Osteoblast (primary cell): ENCODE measurements around the gene GPR78. TPM values are rescaled to one million over a fixed set of nuclear protein-coding genes. Genes with fewer than 3 reads are reported as not detected.
A peak's percentile ranks its signal among the peaks of the same experiment; 100 is the strongest.

ENCODE experiments used
- DNase-seq: peaks from one replicate; pipeline ENCODE4 v3.0.0; 2011; ENCODE audit warnings: low spot score, mixed read lengths; ENCODE audit not compliant: insufficient read length; ENCODE audit errors: missing footprints
- H2AFZ ChIP-seq: 2 replicates; pipeline ENCODE4 v1.6.0; 2011; ENCODE audit warnings: mild to moderate bottlenecking, low read length
- H3K27ac ChIP-seq: 2 replicates; pipeline ENCODE4 v1.5.1; 2011; ENCODE audit warnings: mild to moderate bottlenecking, low read depth, low read length, moderate library complexity
- H3K27me3 ChIP-seq: 2 replicates; pipeline ENCODE4 v1.6.0; 2012; ENCODE audit warnings: mild to moderate bottlenecking, control low read depth, inconsistent platforms, low read length, moderate library complexity; ENCODE audit not compliant: insufficient read depth
- H3K36me3 ChIP-seq: 2 replicates; pipeline ENCODE4 v1.5.1; 2011; ENCODE audit warnings: mild to moderate bottlenecking, low read length, control low read depth, moderate library complexity; ENCODE audit not compliant: insufficient read depth
- H3K4me1 ChIP-seq: 2 replicates; pipeline ENCODE4 v1.5.1; 2011; ENCODE audit warnings: mild to moderate bottlenecking, low read length, control low read depth, moderate library complexity; ENCODE audit not compliant: insufficient read depth
- H3K4me2 ChIP-seq: 2 replicates; pipeline ENCODE4 v1.6.0; 2011; ENCODE audit warnings: mild to moderate bottlenecking, low read length; ENCODE audit not compliant: insufficient read depth
- H3K4me3 ChIP-seq: fragments of 200-600 bp; sonication (generic); 3 replicates; pipeline ENCODE4 v1.5.1; 2012; ENCODE audit warnings: mild to moderate bottlenecking, low read length, inconsistent platforms; ENCODE audit not compliant: insufficient read depth
- H3K79me2 ChIP-seq: 2 replicates; pipeline ENCODE4 v1.6.0; 2012; ENCODE audit warnings: mild to moderate bottlenecking, low read length, control low read depth, inconsistent platforms; ENCODE audit not compliant: insufficient read depth
- H3K9me3 ChIP-seq: 2 replicates; pipeline ENCODE4 v1.5.1; 2011; ENCODE audit warnings: low read depth, low read length, control low read depth
- H4K20me1 ChIP-seq: 2 replicates; pipeline ENCODE4 v1.6.0; 2012; ENCODE audit warnings: mild to moderate bottlenecking, low read length, control low read depth; ENCODE audit not compliant: insufficient read depth
- total RNA-seq: library from RNA; depleted of rRNA; stranded (reverse); fragments of >200 nt; gene quantifications from 2 replicates; pipeline ENCODE4 v1.2.3, GENCODE V29; 2012
- TF ChIP-seq, protein P1 (sequence below): IDR thresholded peaks from 2 replicates; pipeline ENCODE4 v1.5.1; 2011; ENCODE audit warnings: mild to moderate bottlenecking, low read depth, low read length, moderate library complexity; ENCODE audit errors: extremely low read depth

Gene GPR78
- total RNA-seq, 1 donor, result 1.8 TPM

DNA sequence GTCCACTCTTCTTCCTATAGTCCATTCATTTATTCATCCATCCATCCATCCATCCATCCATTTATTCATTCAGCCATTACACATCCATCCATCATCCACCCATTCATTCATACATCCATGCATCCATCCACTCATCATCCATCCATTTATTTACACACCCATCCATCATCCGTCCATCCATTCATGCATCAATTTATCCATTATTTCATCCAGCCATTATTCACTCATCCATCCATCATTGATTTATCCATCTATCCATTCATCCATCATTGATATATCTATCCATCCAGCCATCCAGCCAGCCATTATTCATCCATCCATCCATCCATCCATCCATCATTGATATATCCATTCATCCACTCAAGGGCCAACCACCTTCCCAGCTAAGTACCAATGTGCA lies 25.1 kb downstream of the GPR78 start:
- Histone ChIP-seq H4K20me1 (peaks cover 45% of the 10 kb centered on the region), H3K4me2 (no peak overlapping the region), H2AFZ (no peak overlapping the region), H3K4me3 (no peak overlapping the region), H3K27ac (no peak overlapping the region), H3K9me3 (no peaks in the 10 kb centered on the region), H3K27me3 (peaks cover 5% of the 10 kb centered on the region), H3K36me3 (peaks cover 10% of the 10 kb centered on the region), H3K79me2 (no peaks in the 10 kb centered on the region), H3K4me1 (no peaks in the 10 kb centered on the region)
- TF ChIP-seq, protein P1, sequence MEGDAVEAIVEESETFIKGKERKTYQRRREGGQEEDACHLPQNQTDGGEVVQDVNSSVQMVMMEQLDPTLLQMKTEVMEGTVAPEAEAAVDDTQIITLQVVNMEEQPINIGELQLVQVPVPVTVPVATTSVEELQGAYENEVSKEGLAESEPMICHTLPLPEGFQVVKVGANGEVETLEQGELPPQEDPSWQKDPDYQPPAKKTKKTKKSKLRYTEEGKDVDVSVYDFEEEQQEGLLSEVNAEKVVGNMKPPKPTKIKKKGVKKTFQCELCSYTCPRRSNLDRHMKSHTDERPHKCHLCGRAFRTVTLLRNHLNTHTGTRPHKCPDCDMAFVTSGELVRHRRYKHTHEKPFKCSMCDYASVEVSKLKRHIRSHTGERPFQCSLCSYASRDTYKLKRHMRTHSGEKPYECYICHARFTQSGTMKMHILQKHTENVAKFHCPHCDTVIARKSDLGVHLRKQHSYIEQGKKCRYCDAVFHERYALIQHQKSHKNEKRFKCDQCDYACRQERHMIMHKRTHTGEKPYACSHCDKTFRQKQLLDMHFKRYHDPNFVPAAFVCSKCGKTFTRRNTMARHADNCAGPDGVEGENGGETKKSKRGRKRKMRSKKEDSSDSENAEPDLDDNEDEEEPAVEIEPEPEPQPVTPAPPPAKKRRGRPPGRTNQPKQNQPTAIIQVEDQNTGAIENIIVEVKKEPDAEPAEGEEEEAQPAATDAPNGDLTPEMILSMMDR, result no peak
- DNase-seq, result no peak

DNA sequence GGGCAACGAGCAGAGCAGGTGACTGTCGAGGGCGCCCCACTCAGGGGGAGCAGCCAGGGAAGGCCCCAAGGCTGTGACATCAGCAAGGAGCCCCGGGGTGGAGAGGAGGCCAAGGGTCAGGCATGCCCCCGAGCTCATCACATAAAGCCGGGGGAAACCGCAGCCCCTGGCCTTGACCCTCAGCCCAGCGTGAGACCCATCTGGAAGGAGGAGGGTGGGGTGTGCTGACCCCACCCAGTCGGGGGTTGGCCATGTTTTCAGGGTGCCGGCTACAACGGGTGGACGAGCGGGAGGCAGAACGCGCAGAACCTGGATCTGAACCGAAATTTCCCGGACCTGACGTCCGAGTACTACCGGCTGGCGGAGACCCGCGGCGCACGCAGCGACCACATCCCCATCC lies 26.3 kb downstream of the GPR78 start:
- Histone ChIP-seq H3K9me3 (no peaks in the 10 kb centered on the region), H3K4me3 (no peak overlapping the region), H3K27me3 (peaks cover 5% of the 10 kb centered on the region), H3K79me2 (no peaks in the 10 kb centered on the region), H3K4me2 (no peak overlapping the region), H3K4me1 (no peaks in the 10 kb centered on the region), H3K27ac (no peak overlapping the region), H4K20me1 (peaks cover 47% of the 10 kb centered on the region), H2AFZ (no peak overlapping the region), H3K36me3 (peaks cover 5% of the 10 kb centered on the region)
- TF ChIP-seq, protein P1, result no peak
- no peak for DNase-seq

DNA sequence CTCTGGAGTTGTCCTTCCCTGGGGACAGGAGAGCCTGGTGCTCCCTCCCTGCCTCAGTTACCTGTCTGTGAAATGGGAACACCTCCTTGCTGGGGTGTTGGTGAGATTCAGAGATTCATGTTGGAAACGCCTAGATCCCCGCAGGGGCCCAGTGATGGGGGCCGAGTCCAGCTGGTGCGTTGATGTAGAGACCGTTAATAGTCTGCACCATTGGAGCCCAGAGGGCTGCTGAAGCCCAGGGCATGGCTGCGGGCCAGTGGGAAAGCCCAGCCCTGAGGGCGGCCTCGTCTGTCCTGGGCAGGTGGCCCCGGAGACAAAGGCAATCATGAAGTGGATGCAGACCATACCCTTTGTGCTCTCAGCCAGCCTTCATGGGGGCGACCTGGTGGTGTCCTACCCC lies 26.8 kb downstream of the GPR78 start:
- no peak overlapping the region for H3K4me2 ChIP-seq
- no peaks in the 10 kb centered on the region for H3K9me3 ChIP-seq
- no peak overlapping the region for H2AFZ ChIP-seq
- H3K27me3 ChIP-seq, result peaks cover 5% of the 10 kb centered on the region
- peaks cover 47% of the 10 kb centered on the region for H4K20me1 ChIP-seq
- no peaks in the 10 kb centered on the region for H3K4me1 ChIP-seq
- H3K27ac ChIP-seq, result no peak overlapping the region
- H3K36me3 ChIP-seq, result peaks cover 5% of the 10 kb centered on the region
- no peak for DNase-seq
- no peak overlapping the region for H3K4me3 ChIP-seq
- TF ChIP-seq, protein P1, result no peak
- no peaks in the 10 kb centered on the region for H3K79me2 ChIP-seq

DNA sequence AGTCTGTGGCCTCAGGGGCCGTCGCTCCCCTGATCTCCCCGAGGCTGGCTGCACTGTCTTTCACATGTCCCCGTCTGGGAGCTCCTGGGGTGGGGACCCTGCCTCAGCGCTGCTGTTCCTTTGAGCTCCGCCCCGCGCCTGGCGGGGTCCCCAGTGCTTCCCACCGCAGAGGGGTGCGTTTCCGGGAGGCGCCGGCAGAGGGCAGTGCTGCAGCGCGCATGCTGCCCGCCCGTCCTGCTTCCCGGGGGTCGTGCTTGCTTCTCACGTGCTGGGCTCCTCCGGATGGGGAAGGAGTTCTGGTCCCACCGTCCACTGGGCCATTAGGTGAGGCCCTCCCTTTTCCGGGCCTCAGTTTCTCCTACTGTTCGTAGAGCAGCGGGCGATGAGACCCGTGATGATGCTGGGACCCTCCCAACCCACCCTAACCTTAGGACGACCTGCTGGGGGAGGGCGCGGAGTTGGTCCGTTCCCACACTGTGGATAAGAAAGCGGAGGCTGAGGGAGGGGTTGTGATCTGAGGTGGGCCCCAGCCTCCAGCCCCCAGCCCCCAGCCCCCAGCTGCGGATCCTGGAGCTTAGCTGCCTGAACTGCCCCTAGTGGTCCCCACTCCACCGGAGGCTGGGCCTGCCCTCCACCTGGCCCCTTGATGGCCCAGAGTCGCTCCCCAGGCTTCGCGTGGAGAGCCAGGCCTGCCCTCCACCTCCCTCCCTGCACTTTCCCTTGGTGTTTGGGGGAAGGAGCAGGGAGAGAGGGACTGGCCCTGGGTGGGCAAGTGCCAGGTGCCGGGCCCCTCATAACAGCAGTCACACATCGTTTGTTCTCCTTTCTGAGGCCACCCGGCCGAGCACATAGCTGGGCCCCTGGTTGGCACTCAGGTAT lies 27.6 kb downstream of the GPR78 start:
- Histone ChIP-seq H3K27ac (no peak overlapping the region), H3K79me2 (no peaks in the 10 kb centered on the region), H3K27me3 (no peaks in the 10 kb centered on the region), H3K9me3 (no peaks in the 10 kb centered on the region), H3K4me2 (no peak overlapping the region), H2AFZ (no peak overlapping the region), H3K4me1 (no peaks in the 10 kb centered on the region), H4K20me1 (peaks cover 39% of the 10 kb centered on the region), H3K36me3 (peaks cover 5% of the 10 kb centered on the region), H3K4me3 (no peak overlapping the region)
- TF ChIP-seq, protein P1, result peak; percentile 77
- peak; percentile 97 for DNase-seq
